Esophagus (tissue), 2 donors: ENCODE results near the gene VPS45. TPM values are rescaled to one million over a fixed set of nuclear protein-coding genes. Genes with fewer than 3 reads are reported as not detected.

ENCODE experiments used
- H3K27ac ChIP-seq, 2 donors: one replicate each; pipeline ENCODE4 v1.5.1; 2013; ENCODE audit warnings: low read depth in 2 of 2, mild to moderate bottlenecking in 2 of 2, inconsistent platforms in 1 of 2, low read length in 1 of 2, moderate library complexity in 1 of 2
- H3K27me3 ChIP-seq, 2 donors: one replicate each; pipeline ENCODE4 v1.6.1; 2013; ENCODE audit warnings: low read length in 2 of 2, control low read depth in 1 of 2, mild to moderate bottlenecking in 1 of 2; ENCODE audit not compliant: insufficient read depth in 2 of 2, control insufficient read depth in 1 of 2
- H3K36me3 ChIP-seq, 2 donors: one replicate each; pipeline ENCODE4 v1.6.1; 2013; ENCODE audit warnings: low read length in 1 of 2; ENCODE audit not compliant: control insufficient read depth in 2 of 2, insufficient read depth in 2 of 2
- H3K4me1 ChIP-seq, 2 donors: one replicate each; pipeline ENCODE4 v1.6.1; 2013; ENCODE audit warnings: low read length in 1 of 2; ENCODE audit not compliant: control insufficient read depth in 2 of 2, insufficient read depth in 2 of 2
- H3K4me3 ChIP-seq, 2 donors: one replicate each; pipeline ENCODE4 v1.5.1; 2013; ENCODE audit warnings: low read length in 2 of 2, mild to moderate bottlenecking in 2 of 2, low read depth in 1 of 2, moderate library complexity in 1 of 2
- H3K9me3 ChIP-seq, 2 donors: one replicate each; pipeline ENCODE4 v1.6.1; 2013; ENCODE audit warnings: mild to moderate bottlenecking in 2 of 2, low read depth in 1 of 2, low read length in 1 of 2, moderate library complexity in 1 of 2; ENCODE audit not compliant: control insufficient read depth in 2 of 2, insufficient read depth in 1 of 2
- WGBS, 2 donors: extraction: QIAGEN DNeasy Blood & Tissue Kit; methylation state at CpG; one replicate each; pipeline ENCODE4 v1.1.7; 2013; 5-methylcytosine and 5-hydroxymethylcytosine counted together
- polyA plus RNA-seq, 2 donors: library from polyadenylated mRNA; stranded (reverse); fragments of 200-250 nt; gene quantifications; one replicate each; pipeline ENCODE4 v1.2.3, GENCODE V29; 2013
- donor health status: healthy with polysubstance abuse.
- donor health status: Bipolar disorder and iron deficiency.

VPS45 gene
- polyA plus RNA-seq, 2 donors, result 16.1 to 19.3 TPM

- 19 to 23% methylated on average over 3 of the region's 3 CpGs for WGBS, 2 donors
- H3K4me3 ChIP-seq, result no peak overlapping the region
- no peaks in the 10 kb centered on the region for H3K27me3 ChIP-seq
- H3K9me3 ChIP-seq, result no peaks in the 10 kb centered on the region
- no peaks in the 10 kb centered on the region for H3K4me1 ChIP-seq
- no peak overlapping the region for H3K27ac ChIP-seq
- H3K36me3 ChIP-seq, result no peaks in the 10 kb centered on the region
These were observed 120.0 kb downstream of the VPS45 start for GRCh38 chr1:150187560-150187931.

DNA sequence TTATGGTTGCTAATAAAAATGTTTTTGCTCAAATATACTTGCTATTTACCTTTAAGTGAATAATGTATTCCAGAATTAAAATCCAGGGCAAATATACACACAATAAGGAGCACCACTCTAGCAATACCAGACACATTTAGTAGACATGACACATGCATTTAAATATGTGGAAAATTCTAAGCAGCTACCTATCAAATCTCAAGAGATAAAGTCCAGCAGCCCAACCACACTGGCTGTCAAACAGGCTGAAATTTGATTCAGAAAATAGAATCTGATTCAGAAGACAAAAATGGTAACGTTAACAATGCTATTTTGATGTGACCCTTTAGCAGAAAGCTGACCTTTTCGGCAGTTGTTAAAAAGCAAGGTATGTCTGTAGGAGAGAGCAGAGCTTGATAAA, 124.4 kb downstream of the VPS45 start:
- Histone ChIP-seq H3K27ac (no peak overlapping the region), H3K9me3 (no peaks in the 10 kb centered on the region), H3K4me1 (no peaks in the 10 kb centered on the region), H3K36me3 (no peaks in the 10 kb centered on the region), H3K4me3 (no peak overlapping the region), H3K27me3 (no peaks in the 10 kb centered on the region)
- WGBS, 2 donors, result 68 to 71% methylated on average over 2 of the region's 2 CpGs

GRCh38 chr1:150194381-150195031, 126.9 kb downstream of the VPS45 start:
- 84 to 88% methylated on average over 4 of the region's 4 CpGs for WGBS, 2 donors
- no peak overlapping the region for H3K4me3 ChIP-seq
- no peaks in the 10 kb centered on the region for H3K27me3 ChIP-seq
- H3K36me3 ChIP-seq, result no peaks in the 10 kb centered on the region
- H3K27ac ChIP-seq, result no peak overlapping the region
- H3K9me3 ChIP-seq, result no peaks in the 10 kb centered on the region
- H3K4me1 ChIP-seq, result no peaks in the 10 kb centered on the region

Other genes starting within 250 kb of the VPS45 start
- 10 to 100 TPM; 20.6 to 31.0 TPM for gene BOLA1, start 168.2 kb upstream of the VPS45 start, polyA plus RNA-seq
- gene SV2A, start 149.9 kb upstream of the VPS45 start, polyA plus RNA-seq, result under 1 TPM; 0.49 to 0.67 TPM
- gene SF3B4, start 140.0 kb upstream of the VPS45 start, polyA plus RNA-seq, result 10 to 100 TPM; 30.2 to 40.1 TPM
- 1 to 10 TPM; 5.0 to 7.4 TPM for gene MTMR11, start 130.9 kb upstream of the VPS45 start, polyA plus RNA-seq
- gene OTUD7B, start 57.0 kb upstream of the VPS45 start, polyA plus RNA-seq, result 1 to 10 TPM; 2.6 to 4.7 TPM
- gene PLEKHO1, start 82.1 kb downstream of the VPS45 start, polyA plus RNA-seq, result 10 to 100 TPM; 25.1 to 36.7 TPM
- 10 to 100 TPM; 14.5 to 16.9 TPM for gene ANP32E, start 168.3 kb downstream of the VPS45 start, polyA plus RNA-seq
- gene CA14, start 190.0 kb downstream of the VPS45 start, polyA plus RNA-seq, result under 1 TPM; 0.06 to 0.22 TPM
- 100 to 1,000 TPM in 1 of 2 donors, 10 to 100 TPM in 1; 94.3 to 116 TPM for gene APH1A, start 201.2 kb downstream of the VPS45 start, polyA plus RNA-seq
- 1 to 10 TPM; 5.9 to 8.1 TPM for gene C1orf54, start 205.0 kb downstream of the VPS45 start, polyA plus RNA-seq
- gene CIART, start 214.8 kb downstream of the VPS45 start, polyA plus RNA-seq, result 1 to 10 TPM; 4.9 to 7.3 TPM
- 100 to 1,000 TPM in 1 of 2 donors, 10 to 100 TPM in 1; 80.0 to 122 TPM for gene MRPS21, start 226.1 kb downstream of the VPS45 start, polyA plus RNA-seq